ENCODE measurements around the gene STK33. TPM values are rescaled to one million over a fixed set of nuclear protein-coding genes. Genes with fewer than 3 reads are reported as not detected.

The STK33 gene
- total RNA-seq, 1 experiment from 2014 or later: 19.5 TPM

DNA sequence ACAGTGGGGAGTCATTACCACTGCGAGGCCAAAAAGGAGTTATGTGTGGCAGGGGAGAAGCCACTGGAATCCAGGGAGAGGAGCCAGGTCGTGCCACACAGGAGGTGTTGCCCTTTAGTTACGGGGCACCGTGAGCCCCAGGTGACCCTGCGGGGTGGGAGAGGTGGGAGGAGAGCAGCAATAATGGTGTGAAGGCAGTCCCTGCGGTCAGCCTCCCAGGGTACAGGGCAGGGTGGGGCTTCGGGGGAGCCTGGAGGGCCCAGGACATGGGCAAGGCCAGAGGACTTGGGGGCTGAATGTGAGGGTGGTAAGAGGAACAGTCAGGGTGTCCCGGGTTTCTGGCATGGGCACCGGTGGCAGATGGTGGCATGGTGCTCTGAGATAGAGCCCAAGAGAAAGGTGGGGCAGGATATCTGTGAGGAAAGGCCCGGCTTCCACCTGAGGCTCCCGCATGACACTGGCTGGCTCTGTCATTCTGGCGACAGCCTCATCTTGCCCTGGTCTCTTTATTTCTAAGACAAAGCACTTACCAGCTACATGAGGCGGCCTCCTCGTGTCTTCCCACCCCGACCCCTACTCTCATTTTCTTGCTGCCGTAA is 247.8 kb downstream of the STK33 start:
- no peak overlapping the region for H3K9ac ChIP-seq (ENCODE audit: extremely low read depth, insufficient read length, low read length)
- DNase-seq: no peak
- H3K36me3 Mint-ChIP-seq (ENCODE audit: insufficient read depth in 1 of 3, low read depth in 3 of 3): no peaks in the 10 kb centered on the region
- H2BK12ac ChIP-seq (ENCODE audit: insufficient read length, low read depth, low read length): no peak overlapping the region
- no CpG with 5 or more reads among the region's 16 CpGs for WGBS (ENCODE audit: extremely low coverage, insufficient read length, low lambda C conversion rate)
- H2AK5ac ChIP-seq (ENCODE audit: insufficient read length, low read length): no peak overlapping the region
- H2BK120ac ChIP-seq (ENCODE audit: low read depth, low read length, poor library complexity, severe bottlenecking): no peak overlapping the region
- no peak overlapping the region for H2AFZ ChIP-seq (ENCODE audit: low read length)
- H2BK15ac ChIP-seq (ENCODE audit: low read depth, low read length): no peak overlapping the region
- no peak overlapping the region for H4K5ac ChIP-seq (ENCODE audit: insufficient read length, low read depth, low read length)
- peaks cover 2% of the 10 kb centered on the region for H3K27me3 Mint-ChIP-seq (ENCODE audit: low read depth)
- H3K79me2 ChIP-seq (ENCODE audit: insufficient read depth, low read length): no peaks in the 10 kb centered on the region
- no peak overlapping the region for H3K56ac ChIP-seq (ENCODE audit: insufficient read length, low read depth, low read length)
- H3K4me1 ChIP-seq (ENCODE audit: insufficient read depth, low read length): no peaks in the 10 kb centered on the region
- no peaks in the 10 kb centered on the region for H4K20me1 ChIP-seq (ENCODE audit: control insufficient read depth, insufficient read depth, insufficient read length)
- H3K4me3 Mint-ChIP-seq: no peak overlapping the region
- H3K9me3 ChIP-seq (ENCODE audit: control insufficient read depth, low read depth, low read length): no peaks in the 10 kb centered on the region
- no peak overlapping the region for H3K14ac ChIP-seq (ENCODE audit: insufficient read depth, low read length)
- peaks cover 0 to 4% of the 10 kb centered on the region in 2 experiments; a peak in 3 of 5 replicates for H3K9me3 Mint-ChIP-seq
- H4K8ac ChIP-seq (replicated peaks; ENCODE audit: insufficient read length, low read depth, low read length): no peak overlapping the region
- H3K79me1 ChIP-seq (ENCODE audit: insufficient read depth, low read depth, low read length, poor library complexity, severe bottlenecking): no peaks in the 10 kb centered on the region
- no peak overlapping the region for H3K23ac ChIP-seq (ENCODE audit: insufficient read length, low read depth, low read length)
- no peak overlapping the region for H4K91ac ChIP-seq (ENCODE audit: insufficient read length, low read depth, low read length)
- H3K4me1 Mint-ChIP-seq: peaks cover 18 to 21% of the 10 kb centered on the region in 2 experiments
- H2BK20ac ChIP-seq (ENCODE audit: low read depth, low read length, poor library complexity, severe bottlenecking): no peak overlapping the region
- no peak overlapping the region; a peak in 1 of 7 replicates for H3K27ac Mint-ChIP-seq
- no peaks in the 10 kb centered on the region for H3K27me3 ChIP-seq (ENCODE audit: insufficient read depth, low read length)
- no peak overlapping the region for H3T11ph ChIP-seq (ENCODE audit: low read length)
- no peaks in the 10 kb centered on the region for H3K23me2 ChIP-seq (ENCODE audit: insufficient read length, low read depth, low read length, poor library complexity, severe bottlenecking)
- H3K18ac ChIP-seq (ENCODE audit: insufficient read length, low read depth, low read length): no peak overlapping the region
- TF ChIP-seq, protein P1, sequence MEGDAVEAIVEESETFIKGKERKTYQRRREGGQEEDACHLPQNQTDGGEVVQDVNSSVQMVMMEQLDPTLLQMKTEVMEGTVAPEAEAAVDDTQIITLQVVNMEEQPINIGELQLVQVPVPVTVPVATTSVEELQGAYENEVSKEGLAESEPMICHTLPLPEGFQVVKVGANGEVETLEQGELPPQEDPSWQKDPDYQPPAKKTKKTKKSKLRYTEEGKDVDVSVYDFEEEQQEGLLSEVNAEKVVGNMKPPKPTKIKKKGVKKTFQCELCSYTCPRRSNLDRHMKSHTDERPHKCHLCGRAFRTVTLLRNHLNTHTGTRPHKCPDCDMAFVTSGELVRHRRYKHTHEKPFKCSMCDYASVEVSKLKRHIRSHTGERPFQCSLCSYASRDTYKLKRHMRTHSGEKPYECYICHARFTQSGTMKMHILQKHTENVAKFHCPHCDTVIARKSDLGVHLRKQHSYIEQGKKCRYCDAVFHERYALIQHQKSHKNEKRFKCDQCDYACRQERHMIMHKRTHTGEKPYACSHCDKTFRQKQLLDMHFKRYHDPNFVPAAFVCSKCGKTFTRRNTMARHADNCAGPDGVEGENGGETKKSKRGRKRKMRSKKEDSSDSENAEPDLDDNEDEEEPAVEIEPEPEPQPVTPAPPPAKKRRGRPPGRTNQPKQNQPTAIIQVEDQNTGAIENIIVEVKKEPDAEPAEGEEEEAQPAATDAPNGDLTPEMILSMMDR (conservative IDR thresholded peaks at IDR 0.05): no peak
- no peak overlapping the region for H3K27ac ChIP-seq (ENCODE audit: insufficient read length, low read depth, low read length)
- no peak overlapping the region for H2BK5ac ChIP-seq (ENCODE audit: insufficient read length, low read length)
- H3K4ac ChIP-seq (ENCODE audit: low read depth, low read length): no peak overlapping the region
- H3K4me2 ChIP-seq (ENCODE audit: insufficient read depth, insufficient read length, low read length): no peak overlapping the region

Measured in H9 (cell line).